Measurements from ENCODE around the gene FRAS1.

DNA sequence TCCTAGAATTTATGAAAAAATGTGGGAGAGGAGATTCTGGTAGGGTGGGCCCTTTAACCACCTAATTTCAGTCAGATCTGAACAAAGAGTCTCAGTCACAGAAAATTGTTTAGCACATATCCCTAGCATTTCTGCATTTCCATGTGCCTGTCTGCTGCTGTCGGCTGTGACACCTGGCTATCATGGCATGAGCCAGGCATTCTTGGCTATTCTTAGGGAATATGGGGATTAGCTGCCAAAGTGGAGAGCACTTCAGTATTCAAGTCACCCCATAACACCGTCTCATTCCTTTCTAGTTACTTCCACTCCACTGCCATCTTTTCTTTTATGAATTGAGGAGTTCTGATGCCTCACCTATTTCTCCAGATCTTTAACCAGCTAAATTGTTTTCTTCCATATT, 211.5 kb downstream of the FRAS1 start:
- no peak for TF ChIP-seq HCFC1 (IDR thresholded peaks at IDR 0.05; ENCODE audit: low read depth, low read length)
- TF ChIP-seq, protein P1, sequence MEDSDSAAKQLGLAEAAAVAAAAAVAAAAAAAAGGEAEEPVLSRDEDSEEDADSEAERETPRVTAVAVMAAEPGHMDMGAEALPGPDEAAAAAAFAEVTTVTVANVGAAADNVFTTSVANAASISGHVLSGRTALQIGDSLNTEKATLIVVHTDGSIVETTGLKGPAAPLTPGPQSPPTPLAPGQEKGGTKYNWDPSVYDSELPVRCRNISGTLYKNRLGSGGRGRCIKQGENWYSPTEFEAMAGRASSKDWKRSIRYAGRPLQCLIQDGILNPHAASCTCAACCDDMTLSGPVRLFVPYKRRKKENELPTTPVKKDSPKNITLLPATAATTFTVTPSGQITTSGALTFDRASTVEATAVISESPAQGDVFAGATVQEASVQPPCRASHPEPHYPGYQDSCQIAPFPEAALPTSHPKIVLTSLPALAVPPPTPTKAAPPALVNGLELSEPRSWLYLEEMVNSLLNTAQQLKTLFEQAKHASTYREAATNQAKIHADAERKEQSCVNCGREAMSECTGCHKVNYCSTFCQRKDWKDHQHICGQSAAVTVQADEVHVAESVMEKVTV (CRISPR knock-in tag; IDR thresholded peaks at IDR 0.05) = no peak
- TF ChIP-seq POLR2A (conservative IDR thresholded peaks at IDR 0.05) = no peak
- TF ChIP-seq SRF (CRISPR knock-in tag; IDR thresholded peaks at IDR 0.05) = no peak
- TF ChIP-seq NFYB (IDR thresholded peaks at IDR 0.05; ENCODE audit: extremely low read depth, insufficient read length) = no peak
- no peak for TF ChIP-seq ARNT (IDR thresholded peaks at IDR 0.05)
- no peak for TF ChIP-seq PCBP1 (IDR thresholded peaks at IDR 0.05; ENCODE audit: low read depth, low read length, poor library complexity, severe bottlenecking)
- TF ChIP-seq FIP1L1 (IDR thresholded peaks at IDR 0.05; ENCODE audit: low read depth, low read length, poor library complexity, severe bottlenecking) = no peak
